Suppressor macrophage treated with lipopolysaccharide for 1 hour (primary cell): ENCODE results near the gene MAST4.

Experiments used
- DNase-seq, 3 donors: peaks; one replicate each; pipeline ENCODE4 v3.0.0-alpha.2; 2020 to 2022

Gene MAST4

DNA sequence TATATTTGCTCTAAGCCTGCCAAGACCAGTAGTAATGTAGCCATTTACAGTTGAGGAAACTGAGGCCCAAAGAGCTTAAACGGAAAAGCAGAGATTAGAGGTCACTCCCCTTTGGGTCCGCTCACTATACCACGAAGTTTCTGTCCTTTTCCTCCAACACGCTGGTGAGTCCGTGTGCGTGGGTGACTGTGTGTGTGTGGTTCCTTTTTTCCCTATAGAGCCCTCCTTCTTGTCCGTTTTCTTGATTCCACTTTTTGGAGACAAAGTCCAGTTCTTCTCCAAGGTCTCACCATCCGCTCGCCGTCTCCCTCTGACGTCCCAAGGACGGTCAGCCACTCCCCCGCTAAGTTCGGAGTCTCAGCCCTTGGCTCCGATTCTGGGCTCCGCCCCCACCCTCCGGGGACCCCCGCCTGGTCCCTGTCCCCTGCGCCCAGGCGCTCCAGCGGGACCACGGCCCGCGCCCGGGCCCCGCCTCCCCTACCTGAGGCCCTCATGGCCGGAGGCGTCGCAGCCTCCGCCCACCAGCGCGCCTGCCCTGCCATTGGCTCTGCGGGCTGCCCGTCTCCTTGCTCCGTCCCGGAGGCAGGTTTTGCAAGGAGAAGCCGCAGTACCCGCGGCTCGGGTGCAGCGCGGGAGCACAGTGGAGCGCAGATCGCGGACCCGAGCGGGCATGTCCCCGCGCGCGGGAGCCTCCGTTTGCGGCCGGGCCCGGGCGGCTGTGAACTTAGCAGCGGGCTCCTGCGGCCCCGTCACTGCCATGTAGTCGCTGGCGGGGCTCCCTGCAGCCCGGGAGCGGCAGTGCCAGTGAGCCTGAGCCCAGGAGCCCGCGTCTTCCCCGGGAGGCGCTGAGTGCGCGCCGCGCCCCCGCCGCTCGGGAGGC lies at the start of gene MAST4:
Gene MAST4, plus strand, starts transcription at position 638 of the 880 bp plus-strand sequence. CDS start 263 bp downstream, outside the sequence.
- peak; percentile 81 to 90 (median 82) for DNase-seq

DNA sequence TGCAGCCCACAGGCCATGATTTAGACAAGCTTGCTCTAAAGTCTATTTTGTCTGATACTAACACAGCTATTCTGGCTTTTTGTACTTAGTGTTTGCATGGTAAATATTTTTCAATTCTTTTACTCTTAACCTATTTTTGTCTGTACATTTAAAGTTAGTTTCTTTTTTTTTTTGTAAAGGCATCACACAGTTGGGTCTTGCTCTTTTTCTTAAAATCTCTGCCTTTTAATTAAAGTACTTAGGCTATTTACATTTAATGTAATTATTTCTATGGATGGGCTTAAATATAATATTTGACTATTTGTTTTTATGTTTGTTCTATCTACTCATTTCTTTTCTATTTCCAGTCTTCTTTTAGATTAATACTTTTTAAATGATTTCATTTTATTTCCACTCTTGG lies 49.7 kb upstream of the MAST4 start:
- DNase-seq: no peak

DNA sequence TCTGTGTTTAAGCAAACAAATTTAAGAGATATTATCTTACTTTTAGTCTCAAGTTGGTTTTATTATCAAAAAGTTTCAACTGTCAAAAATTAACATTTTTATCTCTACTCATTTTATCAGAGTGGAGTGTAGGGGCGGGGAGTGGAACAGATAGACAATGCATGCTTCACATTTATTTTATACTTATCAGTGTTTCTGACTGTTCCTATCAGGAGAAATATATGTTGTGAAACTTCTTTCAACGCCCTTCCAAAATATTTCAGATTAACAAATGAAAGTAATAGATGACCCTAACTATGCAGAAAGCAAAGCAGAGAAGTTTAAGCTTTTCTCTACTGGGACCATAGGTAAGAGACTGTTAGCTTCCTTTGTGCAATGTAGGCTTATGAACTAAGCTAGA lies 44.9 kb upstream of the MAST4 start:
- no peak for DNase-seq

DNA sequence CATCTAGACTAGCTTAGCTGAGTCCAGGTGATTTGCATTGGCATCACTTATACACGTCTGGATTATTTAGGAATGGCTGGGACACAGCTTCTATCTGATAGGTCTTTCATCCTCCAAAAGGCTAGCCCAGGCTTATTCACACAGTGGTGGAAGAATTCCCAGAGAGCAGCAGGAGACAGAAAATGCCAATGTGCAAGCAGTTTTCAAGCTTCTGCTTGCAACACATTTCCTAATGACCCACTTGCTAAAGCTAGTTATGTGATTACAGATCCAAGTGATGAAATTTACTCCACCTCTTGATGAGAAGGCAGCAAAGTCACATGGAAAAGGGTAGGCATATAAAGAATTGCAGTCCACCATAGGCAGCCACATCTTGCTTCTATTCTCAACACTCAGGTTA lies 44.2 kb upstream of the MAST4 start:
- DNase-seq: peak; percentile 14 to 46 (median 37)

DNA sequence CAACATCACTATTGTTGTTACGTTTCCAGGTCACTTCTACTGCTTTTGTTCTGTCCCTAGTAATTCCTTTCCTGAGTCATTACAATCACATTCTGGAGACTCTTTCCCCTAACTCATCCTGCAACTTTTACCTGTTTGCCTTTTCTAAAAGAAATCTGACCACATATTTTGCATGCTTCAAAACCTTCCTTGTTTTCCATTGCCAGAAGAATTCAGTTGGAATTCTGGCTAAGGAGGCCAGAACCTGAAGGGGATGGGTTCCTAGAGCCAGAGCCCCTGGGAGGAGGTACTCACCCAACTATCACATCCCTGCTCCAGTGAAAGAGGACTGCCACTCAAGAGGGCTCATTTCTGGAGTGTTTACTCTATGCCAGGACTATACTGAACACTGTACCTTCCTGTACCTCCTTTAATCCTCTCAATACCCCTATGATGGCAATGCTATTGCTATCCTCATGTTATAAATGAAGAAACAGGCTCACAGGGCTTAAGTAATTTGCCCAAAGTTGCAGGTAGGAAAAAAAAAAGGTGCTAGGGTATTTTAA lies 42.8 kb upstream of the MAST4 start:
- no peak for DNase-seq

DNA sequence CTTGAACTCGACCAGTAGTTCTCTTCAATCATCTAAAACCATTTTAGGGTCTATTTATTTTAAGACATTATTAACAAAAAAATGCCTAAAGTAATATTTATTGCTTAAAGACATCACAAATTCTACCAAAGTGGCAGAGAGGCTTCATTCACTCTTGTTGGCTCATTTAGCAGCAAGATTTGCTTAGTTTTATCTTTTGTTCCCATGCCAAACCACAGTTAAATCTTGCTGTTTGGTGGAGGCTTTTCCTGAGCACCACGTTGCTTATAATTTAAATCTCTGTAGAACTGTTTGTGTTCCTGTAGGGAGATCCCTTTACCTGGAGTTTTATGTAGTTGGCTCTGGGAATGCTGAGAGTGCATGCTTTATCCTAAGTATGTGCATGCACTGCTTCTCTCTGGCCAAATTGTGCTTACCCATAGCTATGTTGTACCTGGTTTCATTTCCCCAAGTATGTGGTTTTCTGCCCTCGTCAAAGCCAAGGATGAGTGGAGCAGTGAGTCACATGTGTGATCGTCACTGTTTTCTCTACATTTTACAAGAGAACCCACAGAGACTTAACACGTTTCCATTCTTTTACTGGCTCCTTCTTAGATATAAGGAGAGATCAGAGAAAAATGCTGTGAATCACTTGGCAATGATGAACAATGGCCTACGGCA lies 42.1 kb upstream of the MAST4 start:
- peak; percentile 73 to 90 (median 86) for DNase-seq

DNA sequence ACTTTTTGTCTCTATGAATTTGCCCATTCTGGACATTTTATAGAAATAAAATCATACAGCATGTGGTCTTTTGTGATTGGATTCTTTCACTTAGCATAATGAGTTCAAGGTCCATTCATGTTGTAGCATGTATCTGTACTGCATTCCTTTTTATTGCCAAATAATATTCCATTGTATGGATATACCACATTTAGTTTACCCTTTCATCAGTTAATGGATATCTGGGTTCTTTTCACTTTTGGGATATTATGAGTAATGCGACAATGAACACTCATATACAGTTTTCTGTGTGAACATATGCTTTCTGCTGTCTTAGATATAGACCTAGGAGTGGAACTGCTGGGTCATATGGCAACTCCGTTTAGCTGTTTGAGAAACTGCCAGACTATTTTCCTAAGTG lies 41.3 kb upstream of the MAST4 start:
- DNase-seq: no peak

DNA sequence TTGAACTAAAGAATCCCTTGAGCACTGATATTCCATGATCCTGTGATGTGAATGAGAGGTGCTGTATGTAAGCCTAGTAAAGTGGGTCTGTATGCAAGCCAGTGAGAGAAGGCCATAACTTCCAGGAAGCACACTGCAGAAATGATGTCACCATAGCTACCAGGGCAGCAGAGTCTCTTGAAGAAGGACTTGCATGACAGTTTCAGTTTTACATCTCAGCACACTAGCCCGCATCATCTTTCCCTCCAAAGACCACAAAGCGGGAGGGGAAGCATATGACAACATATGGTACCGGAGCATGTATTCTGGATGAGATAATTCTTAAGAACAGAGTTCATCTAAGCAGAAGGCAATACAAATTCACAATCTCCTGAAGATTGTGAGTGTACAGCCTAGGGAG lies 37.6 kb upstream of the MAST4 start:
- peak; percentile 35 to 72 (median 36) for DNase-seq

DNA sequence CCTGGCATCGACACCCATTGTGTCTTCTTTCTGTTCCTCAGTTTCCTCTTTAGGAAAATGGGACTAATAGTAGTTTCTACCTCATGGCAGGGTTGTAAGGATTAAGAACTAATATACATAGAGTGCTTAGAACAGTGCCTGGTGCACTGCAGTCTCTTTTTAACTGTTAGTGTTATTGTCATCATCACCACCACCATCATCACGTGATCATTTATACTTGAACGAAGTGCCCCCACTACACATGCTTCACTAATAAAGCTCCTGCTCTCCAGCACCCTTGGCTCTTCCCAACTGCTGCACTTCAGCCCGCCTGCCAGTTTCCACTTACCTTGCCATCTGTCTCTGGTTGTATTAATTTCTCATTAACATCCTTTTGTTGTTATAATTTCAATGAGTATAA lies 35.8 kb upstream of the MAST4 start:
- no peak for DNase-seq

DNA sequence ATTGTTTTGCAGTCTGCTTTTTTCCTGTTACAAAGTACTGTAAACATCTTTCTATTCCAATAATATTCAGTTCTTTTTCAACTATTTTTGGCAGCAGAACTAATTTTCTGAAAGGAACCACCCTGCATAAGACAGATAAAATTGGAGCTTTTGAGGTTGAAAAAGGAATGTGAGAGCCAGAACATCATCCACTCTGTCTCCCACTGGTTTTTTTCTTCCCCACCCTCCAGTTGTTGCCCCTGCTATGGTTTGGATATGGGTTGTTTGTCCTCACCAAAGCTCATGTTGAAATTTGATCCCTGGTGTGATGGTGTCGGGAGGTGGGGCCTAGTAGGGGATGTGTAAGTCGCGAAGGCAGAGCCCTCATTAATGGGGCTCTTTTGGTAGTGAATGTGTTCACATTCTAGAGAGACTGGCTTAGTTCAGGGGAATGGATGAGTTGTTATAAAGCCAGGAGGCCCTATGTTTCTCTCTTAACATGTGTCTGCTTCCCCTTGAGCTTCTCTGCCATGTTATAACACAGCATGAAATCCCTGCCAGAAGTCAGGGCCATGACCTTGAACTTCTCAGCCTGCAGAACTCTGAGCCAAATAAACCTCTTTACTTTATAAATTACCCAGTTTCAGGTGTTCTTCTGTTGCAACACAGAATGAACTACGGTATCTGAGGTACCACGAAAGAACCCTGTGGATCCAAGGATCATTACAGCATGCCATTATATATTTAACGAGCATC lies 34.8 kb upstream of the MAST4 start:
- no peak for DNase-seq

DNA sequence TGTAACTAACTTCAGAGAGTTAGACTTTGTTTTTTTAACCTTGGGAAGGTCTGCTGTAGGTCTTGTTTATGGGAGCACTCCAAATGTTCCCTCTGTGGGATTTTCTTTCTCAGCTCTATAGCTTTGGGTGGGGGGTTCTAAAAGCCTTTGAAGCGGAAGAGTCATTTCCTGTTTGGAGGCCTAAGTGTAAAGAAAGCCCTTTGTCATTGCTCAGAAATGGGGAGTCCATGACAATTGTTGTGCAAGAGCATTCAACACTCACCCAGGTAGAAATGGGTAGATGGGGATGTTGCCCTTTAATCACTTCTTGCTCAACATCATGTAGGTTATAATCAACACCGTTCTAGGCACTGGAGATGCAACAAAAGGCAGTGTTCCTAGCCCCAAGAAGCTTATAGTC lies 30.3 kb upstream of the MAST4 start:
- DNase-seq: no peak

DNA sequence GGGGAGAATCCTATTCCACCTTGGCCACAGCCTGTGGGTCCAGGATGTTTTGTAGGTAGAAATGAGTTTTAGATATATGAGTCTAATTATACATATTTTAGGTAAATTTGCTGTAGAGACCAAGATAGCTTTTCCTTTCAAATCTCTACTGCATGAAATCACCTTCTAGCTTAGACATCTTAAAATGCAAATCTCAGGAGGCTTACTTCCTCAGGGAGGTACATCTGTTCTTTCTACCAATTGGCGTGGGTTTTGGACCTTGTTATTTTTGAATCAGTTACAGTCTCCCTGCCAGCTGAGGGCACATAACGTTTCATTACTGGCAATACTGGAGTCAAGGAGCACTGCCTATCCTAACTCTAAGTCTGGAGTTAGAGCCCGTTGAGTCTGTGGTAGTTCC lies 28.7 kb upstream of the MAST4 start:
- no peak for DNase-seq

DNA sequence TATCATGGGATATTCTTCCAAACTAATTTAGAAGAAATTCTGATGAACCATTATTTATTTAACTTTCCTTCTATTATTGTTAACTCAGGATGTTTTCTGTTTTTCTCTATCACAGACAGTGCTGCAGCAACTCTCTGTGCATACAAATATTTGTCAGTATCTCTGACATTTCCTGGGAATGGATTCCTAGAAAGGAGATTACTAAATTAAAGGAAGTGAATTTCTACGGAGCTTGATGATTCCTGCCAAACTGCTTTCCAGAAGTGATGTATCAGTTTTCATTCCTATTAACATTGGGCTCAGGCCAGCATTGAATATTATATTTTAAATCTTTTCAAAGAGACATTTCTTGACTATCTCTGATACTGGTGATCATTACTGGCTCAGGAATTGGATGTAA lies 26.0 kb upstream of the MAST4 start:
- DNase-seq: no peak

DNA sequence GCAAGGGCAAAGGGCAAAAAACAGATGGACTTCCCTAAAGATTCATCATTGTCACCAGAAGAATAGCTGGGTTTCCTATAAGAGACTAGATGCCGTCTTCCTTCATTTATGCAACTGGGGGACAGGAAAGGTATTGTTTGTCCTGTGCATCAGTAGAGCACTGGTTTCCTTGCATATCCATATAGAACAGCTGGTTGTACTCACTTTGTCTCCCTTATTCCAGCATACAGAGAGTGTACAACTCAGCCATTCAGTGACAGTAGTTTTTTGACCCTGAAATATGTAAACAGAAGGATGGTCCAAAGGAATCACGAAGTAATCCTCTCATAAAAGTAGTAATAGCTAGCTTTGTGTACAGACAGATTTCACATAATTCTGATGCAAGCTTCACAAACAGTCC lies 22.5 kb upstream of the MAST4 start:
- no peak for DNase-seq

DNA sequence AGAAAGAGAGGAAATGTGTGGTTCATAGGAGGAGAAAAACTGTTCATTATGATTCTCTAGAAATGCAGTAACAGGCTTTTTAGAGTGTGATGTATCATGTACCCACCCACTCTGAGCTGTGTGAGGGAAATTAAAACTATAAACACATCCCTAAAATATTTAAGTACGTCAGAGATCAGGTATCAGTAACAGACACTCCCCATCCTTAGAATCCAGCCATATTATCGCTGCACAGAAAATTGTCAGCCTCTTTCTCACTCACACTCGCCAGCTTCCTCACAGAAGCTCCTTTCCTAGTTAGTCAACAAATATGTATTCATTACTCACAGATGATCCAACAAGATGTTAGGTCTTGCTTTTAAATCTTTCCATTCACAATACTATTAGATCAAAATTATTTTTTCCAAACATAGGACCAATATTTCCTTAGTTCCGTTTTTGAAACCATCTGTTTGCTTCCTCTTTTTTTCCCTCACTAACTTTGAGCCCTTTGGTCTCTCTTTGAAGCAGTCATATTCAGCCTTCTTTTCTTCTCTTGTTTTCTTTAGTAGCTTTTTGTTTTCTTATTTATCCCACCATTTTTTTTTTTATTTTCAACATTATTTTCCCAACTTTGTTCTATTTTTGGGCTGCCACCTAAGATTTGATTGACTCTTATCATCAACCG lies 13.6 kb upstream of the MAST4 start:
- peak in 1 of 3 donors; percentile 13 for DNase-seq

DNA sequence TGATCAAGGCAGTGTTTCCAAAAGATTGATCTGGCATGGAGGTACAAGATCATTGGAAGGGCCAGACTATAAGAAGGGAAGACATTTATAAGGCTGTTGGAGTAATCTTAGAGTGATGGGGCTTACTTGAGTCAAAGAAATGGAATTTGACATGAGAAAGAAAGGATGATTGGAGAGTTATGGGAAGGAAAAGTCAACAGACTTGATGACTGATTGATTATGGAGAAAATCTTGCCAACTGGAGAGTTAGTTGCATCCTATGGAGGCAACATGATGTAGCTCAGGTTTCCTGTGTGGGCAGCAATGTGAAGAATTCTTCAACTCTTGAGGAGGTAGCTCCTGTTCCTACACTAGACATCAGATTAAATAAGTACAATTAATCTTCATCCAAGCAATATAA lies 10.9 kb upstream of the MAST4 start:
- DNase-seq: no peak

DNA sequence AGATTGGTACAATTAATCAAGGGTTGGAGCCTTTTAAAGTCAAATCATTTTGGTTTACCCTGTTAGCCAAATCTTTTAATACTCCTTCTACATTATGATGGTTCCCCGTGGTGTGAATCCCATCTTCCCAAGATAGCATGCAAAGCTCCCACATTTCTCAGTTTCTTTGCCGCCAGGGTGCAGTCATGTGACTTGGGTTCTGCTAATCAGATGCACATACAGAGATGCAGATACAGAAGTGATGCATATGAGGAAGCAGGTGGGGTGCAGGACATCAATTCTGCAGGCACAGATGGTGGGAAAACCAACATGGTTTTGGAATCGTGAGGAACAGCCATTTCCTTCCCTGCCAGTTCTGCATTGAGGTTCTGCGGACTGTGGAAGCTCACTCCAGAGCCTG lies 8.4 kb upstream of the MAST4 start:
- DNase-seq: no peak

DNA sequence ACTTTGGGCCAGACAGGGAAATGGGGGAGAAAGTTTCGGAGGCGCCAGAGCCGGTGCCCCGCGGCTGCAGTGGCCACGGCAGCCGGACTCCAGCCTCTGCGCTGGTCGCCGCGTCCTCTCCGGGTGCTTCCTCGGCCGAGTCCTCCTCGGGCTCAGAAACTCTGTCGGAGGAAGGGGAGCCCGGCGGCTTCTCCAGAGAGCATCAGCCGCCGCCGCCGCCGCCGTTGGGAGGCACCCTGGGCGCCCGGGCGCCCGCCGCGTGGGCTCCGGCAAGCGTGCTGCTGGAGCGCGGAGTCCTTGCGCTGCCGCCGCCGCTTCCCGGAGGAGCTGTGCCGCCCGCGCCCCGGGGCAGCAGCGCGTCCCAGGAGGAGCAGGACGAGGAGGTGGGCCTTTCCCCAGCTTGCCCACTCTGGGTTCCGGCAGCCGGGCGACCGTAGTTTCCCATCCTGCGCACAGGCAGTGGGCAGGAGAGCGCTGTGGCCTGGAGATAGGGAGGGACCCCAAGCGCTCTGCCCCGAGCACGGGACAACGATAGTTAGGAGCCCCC lies 516 bp downstream of the MAST4 start:
- peak; percentile 25 to 68 (median 43) for DNase-seq

DNA sequence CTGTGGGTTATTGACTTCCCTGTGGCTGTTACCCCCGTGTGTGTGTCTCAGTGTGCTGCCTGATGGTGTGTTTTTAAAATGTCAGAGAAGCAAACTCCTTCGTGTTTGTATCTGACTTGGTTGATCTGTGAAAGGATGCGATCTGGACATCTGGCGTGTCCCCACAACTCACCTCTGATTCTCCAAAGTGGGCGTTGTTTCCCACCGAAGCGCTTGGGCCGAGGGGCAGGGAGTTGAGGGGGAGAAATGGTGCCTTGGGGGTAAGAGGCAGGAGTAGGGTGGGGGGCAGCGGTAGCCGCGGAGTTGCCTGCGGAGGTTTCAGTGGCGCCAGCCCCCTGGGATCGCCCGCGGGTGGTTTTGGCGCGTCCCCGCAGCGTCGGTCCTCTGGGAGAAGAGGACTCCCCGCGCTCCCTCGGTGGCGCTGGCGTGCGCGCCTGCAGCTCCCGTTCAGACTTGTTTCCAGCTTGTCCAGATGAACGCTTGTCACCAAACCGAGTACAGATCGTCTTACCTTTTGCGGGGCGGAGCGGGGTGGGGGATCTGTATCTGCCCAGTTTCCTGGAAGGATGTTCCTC lies 1.1 kb downstream of the MAST4 start:
- peak in 2 of 3 donors; percentile 14 to 48 for DNase-seq

DNA sequence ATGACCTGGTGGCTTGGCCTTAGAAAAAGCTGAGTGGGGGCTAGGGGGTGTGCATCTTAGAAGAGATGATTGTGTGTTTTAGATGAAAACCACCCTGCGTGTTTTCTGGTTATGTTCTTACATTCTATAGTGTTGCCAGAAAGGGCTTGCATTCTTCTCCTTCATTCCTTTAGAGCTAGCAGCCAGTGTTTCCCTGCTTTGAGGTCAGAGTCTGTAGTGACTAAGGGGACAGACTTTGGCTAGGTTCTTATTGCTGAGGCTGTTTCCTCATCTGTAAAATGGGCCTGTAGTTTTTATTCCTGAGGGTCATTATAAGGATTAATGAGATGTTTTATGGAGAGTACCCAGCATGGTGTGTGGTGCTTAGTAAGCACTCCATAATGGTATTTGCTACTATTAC lies 6.4 kb downstream of the MAST4 start:
- no peak for DNase-seq

DNA sequence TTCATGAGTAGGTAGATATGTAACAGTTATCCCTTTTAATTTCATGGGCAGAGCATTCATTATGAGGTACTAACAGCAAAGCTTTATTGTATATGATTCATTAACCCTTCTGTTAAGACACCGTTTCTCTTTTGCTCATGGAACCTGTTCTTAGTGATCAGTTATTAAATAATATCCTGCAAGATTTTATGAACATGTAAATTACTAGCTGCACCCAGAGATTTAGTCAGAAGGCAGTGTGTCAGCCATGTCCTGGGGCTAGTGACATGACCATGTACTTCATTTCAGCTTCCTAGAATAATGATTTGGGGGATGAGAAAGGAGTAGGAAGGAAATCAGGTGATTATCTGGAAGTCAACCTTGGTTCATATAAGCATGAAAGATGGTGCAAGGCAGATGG lies 7.0 kb downstream of the MAST4 start:
- no peak for DNase-seq

DNA sequence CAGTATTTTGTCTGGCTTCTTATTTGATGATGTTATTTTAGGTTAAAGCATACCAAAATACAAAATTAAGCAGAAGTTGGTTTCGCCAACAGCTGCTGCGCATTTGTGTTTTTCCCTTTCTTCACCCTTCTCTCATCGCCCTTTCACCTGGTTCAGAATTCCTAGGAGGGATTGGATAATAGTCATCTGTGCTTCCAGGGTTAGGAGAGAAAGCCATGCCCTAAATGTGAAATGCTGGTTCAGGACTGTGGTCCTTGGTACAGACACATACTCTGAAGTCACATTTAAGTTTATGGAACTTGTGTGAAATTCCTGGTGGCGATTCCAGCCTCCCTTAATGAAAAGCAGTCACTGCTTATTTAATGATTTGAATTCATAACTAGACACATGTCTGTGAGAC lies 7.7 kb downstream of the MAST4 start:
- DNase-seq: no peak
